ENCODE data around the gene STARD5. TPM values are rescaled to one million over a fixed set of nuclear protein-coding genes. Genes with fewer than 3 reads are reported as not detected.

STARD5 gene
- total RNA-seq, 2 experiments from 2014 or later = 4.3 to 4.6 TPM

GRCh38 chr15:81299156-81299555, 24.8 kb downstream of the STARD5 start:
- CTCF ChIA-PET = interaction anchor here (1.1 to 1.9 kb wide), 2 partner anchors 24 to 33 kb away, joined by 4 to 6 read pairs; no protein-coding TSS in a partner anchor
- POLR2A ChIA-PET = interaction anchor here (0.7 to 1.5 kb wide), 3 partner anchors 9 to 1768 kb away, joined by 3 to 5 read pairs (median 4); partner anchors contain the start of gene STARD5

- POLR2A ChIA-PET = no interaction called here
- CTCF ChIA-PET = interaction anchor here (1.1 to 1.9 kb wide), 2 partner anchors 23 to 32 kb away, joined by 4 to 6 read pairs; no protein-coding TSS in a partner anchor
Measured at GRCh38 chr15:81298611-81299010, 25.3 kb downstream of the STARD5 start.

- POLR2A ChIA-PET = interaction anchor here (1.6 kb wide), 1 partner anchor 11 kb away, joined by 4 read pairs; no protein-coding TSS in a partner anchor
- CTCF ChIA-PET = interaction anchor here (1.9 kb wide), 1 partner anchor 32 kb away, joined by 4 read pairs; no protein-coding TSS in a partner anchor
Measured at GRCh38 chr15:81297603-81298575, 26.1 kb downstream of the STARD5 start.

- POLR2A ChIA-PET = interaction anchor here (0.9 to 1.6 kb wide), 2 partner anchors 10 to 27 kb away, joined by 4 read pairs; partner anchors contain the start of gene STARD5
- CTCF ChIA-PET = interaction anchor here (0.9 to 1.3 kb wide), 3 partner anchors 10 to 31 kb away, joined by 3 to 7 read pairs (median 7); no protein-coding TSS in a partner anchor
Measured at GRCh38 chr15:81297147-81297572, 26.8 kb downstream of the STARD5 start.

- ChIA-PET POLR2A (interaction anchor here (0.9 to 1.6 kb wide), 2 partner anchors 10 to 27 kb away, joined by 4 read pairs; partner anchors contain the start of gene STARD5), CTCF (interaction anchor here (0.9 to 1.3 kb wide), 3 partner anchors 10 to 30 kb away, joined by 3 to 7 read pairs (median 7); no protein-coding TSS in a partner anchor)
Measured at GRCh38 chr15:81296673-81297072, 27.3 kb downstream of the STARD5 start.

GRCh38 chr15:81296186-81296585, 27.8 kb downstream of the STARD5 start:
- POLR2A ChIA-PET = interaction anchor here (0.9 to 1.6 kb wide), 2 partner anchors 10 to 28 kb away, joined by 4 read pairs; partner anchors contain the start of gene STARD5
- CTCF ChIA-PET = interaction anchor here (0.9 to 1.3 kb wide), 3 partner anchors 9 to 30 kb away, joined by 3 to 7 read pairs (median 7); no protein-coding TSS in a partner anchor

GRCh38 chr15:81295486-81296121, 28.3 kb downstream of the STARD5 start:
- ChIA-PET CTCF (no interaction called here), POLR2A (no interaction called here)

GRCh38 chr15:81294516-81294880, 29.4 kb downstream of the STARD5 start:
- ChIA-PET CTCF (interaction anchor here (1.3 kb wide), 2 partner anchors 29 to 32 kb away, joined by 3 to 4 read pairs; no protein-coding TSS in a partner anchor), POLR2A (interaction anchor here (1.0 kb wide), 1 partner anchor 29 kb away, joined by 5 read pairs; the partner anchor contains the start of gene STARD5)

GRCh38 chr15:81293728-81294515, 30.0 kb downstream of the STARD5 start:
- ChIA-PET POLR2A (interaction anchor here (1.0 to 2.2 kb wide), 2 partner anchors 9 to 30 kb away, joined by 5 to 9 read pairs; partner anchors contain the start of gene STARD5), CTCF (interaction anchor here (1.3 to 3.2 kb wide), 3 partner anchors 8 to 32 kb away, joined by 3 to 12 read pairs (median 4); no protein-coding TSS in a partner anchor)

GRCh38 chr15:81292523-81293001, 31.4 kb downstream of the STARD5 start:
- ChIA-PET CTCF (interaction anchor here (1.0 to 3.2 kb wide), 2 partner anchors 9 to 109 kb away, joined by 3 to 12 read pairs; no protein-coding TSS in a partner anchor), POLR2A (interaction anchor here (0.8 to 2.2 kb wide), 2 partner anchors 10 to 31 kb away, joined by 5 to 9 read pairs; partner anchors contain the start of gene STARD5)

- ChIA-PET CTCF (interaction anchor here (1.0 to 3.2 kb wide), 4 partner anchors 10 to 109 kb away, joined by 3 to 12 read pairs (median 5); no protein-coding TSS in a partner anchor), POLR2A (interaction anchor here (0.7 to 2.2 kb wide), 3 partner anchors 11 to 112 kb away, joined by 4 to 9 read pairs (median 5); partner anchors contain the start of gene STARD5)
Measured at GRCh38 chr15:81291916-81292522, 31.9 kb downstream of the STARD5 start.

- ChIA-PET POLR2A (interaction anchor here (1.2 to 1.3 kb wide), 2 partner anchors 10 to 12 kb away, joined by 3 to 4 read pairs; no protein-coding TSS in a partner anchor), CTCF (interaction anchor here (0.6 to 2.4 kb wide), 3 partner anchors 15 to 1910 kb away, joined by 3 to 7 read pairs (median 3); no protein-coding TSS in a partner anchor)
Measured at GRCh38 chr15:81289910-81290309, 34.0 kb downstream of the STARD5 start.

GRCh38 chr15:81288616-81289015, 35.3 kb downstream of the STARD5 start:
- POLR2A ChIA-PET = no interaction called here
- CTCF ChIA-PET = no interaction called here

GRCh38 chr15:81288040-81288439, 35.9 kb downstream of the STARD5 start:
- POLR2A ChIA-PET = no interaction called here

GRCh38 chr15:81286621-81287121, 37.3 kb downstream of the STARD5 start:
- POLR2A ChIA-PET = interaction anchor here (1.0 to 1.6 kb wide), 3 partner anchors 10 to 15 kb away, joined by 3 to 4 read pairs (median 4); no protein-coding TSS in a partner anchor
- CTCF ChIA-PET = interaction anchor here (0.9 to 2.1 kb wide), 8 partner anchors 10 to 113 kb away, joined by 3 to 9 read pairs (median 4); partner anchors contain the start of gene STARD5

More at GRCh38 chr15:81288040-81288439, 35.9 kb downstream of the STARD5 start:
- CTCF ChIA-PET = interaction anchor here (1.2 to 2.1 kb wide), 3 partner anchors 9 to 22 kb away, joined by 3 to 9 read pairs (median 7); no protein-coding TSS in a partner anchor

- ChIA-PET POLR2A (interaction anchor here (1.0 to 1.6 kb wide), 2 partner anchors 15 to 16 kb away, joined by 3 to 4 read pairs; no protein-coding TSS in a partner anchor), CTCF (interaction anchor here (1.2 to 1.6 kb wide), 2 partner anchors 19 to 38 kb away, joined by 3 to 4 read pairs; partner anchors contain the start of gene STARD5)
Measured at GRCh38 chr15:81285461-81285860, 38.5 kb downstream of the STARD5 start.
